ENCODE measurements around the gene TMEM41B. TPM values are rescaled to one million over a fixed set of nuclear protein-coding genes. Genes with fewer than 3 reads are reported as not detected.
"Not testable (repeated sequence)": the region's sequence is repeated elsewhere in the genome, so short reads cannot be mapped to it uniquely, and the experiment has no call there.

The TMEM41B gene, protein sequence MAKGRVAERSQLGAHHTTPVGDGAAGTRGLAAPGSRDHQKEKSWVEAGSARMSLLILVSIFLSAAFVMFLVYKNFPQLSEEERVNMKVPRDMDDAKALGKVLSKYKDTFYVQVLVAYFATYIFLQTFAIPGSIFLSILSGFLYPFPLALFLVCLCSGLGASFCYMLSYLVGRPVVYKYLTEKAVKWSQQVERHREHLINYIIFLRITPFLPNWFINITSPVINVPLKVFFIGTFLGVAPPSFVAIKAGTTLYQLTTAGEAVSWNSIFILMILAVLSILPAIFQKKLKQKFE
- 24.2 and 40.6 TPM in 2 replicates for total RNA-seq (2012; rRNA removed)

- peak within 1 kb of the TSS; percentile 91 for H3K4me3 ChIP-seq (ENCODE audit: low read length)
- H3K9ac ChIP-seq (ENCODE audit: low read depth, low read length) = peak within 1 kb of the TSS; percentile 95
- H3K27me3 ChIP-seq (ENCODE audit: control insufficient read depth, insufficient read depth, low read length) = no peaks in the 10 kb centered on the region
- H3K36me3 ChIP-seq (ENCODE audit: insufficient read depth, low read length) = no peaks in the 10 kb centered on the region
- no peaks in the 10 kb centered on the region for H3K9me3 ChIP-seq (replicated peaks; ENCODE audit: low read length)
- peaks cover 8% of the 10 kb centered on the region for H3K4me1 ChIP-seq (ENCODE audit: control insufficient read depth, insufficient read depth, low read length)
- H3K4me2 ChIP-seq (ENCODE audit: low read length) = peak within 1 kb of the TSS; percentile 91
These were observed at the start of gene TMEM41B for GRCh38 chr11:9314291-9315077. Gene TMEM41B (minus strand): TSS chr11:9314593. CDS start chr11:9314441, 152 bp downstream.

- Histone ChIP-seq H3K9me3 (replicated peaks; ENCODE audit: low read length) (no peaks in the 10 kb centered on the region), H3K4me3 (ENCODE audit: low read length) (no peak overlapping the region), H3K4me1 (ENCODE audit: control insufficient read depth, insufficient read depth, low read length) (peaks cover 37% of the 10 kb centered on the region), H3K4me2 (ENCODE audit: low read length) (no peak overlapping the region), H3K9ac (ENCODE audit: low read depth, low read length) (peak overlapping the region; percentile 1), H3K36me3 (ENCODE audit: insufficient read depth, low read length) (no peaks in the 10 kb centered on the region), H3K27me3 (ENCODE audit: control insufficient read depth, insufficient read depth, low read length) (no peaks in the 10 kb centered on the region)
These were observed 48.0 kb upstream of the TMEM41B start for GRCh38 chr11:9362393-9362863.

DNA sequence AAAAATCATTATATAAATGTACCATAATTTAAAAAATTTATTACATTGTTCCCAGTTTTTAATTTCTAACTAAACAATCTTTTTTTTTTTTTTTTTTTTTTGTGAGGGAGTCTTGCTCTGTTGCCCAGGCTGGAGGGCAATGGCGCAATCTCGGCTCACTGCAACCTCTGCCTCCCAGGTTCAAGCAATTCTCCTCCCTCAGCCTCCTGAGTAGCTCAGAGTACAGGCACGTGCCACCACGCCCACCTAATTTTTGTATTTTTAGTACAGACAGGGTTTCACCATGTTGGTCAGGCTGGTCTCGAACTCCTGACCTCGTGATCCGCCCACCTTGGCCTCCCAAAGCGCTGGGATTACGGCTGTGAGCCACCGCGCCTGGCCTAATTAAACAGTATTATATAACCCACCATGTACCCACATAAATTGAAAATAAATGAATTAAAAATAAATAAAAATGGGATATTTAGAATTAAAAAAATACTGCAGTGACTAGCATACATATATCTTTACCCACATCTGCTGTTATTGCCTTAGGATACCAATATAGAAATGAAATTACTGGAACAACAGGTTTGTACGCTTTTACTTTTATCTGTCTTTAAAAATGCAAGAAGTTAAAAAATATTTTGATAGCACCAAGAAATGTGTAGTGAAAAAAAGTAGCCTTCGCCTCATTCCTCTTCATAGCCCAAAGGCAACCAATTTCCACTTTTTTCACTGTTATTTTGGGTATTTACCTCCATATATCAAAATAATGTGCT is 46.6 kb upstream of the TMEM41B start:
- H3K4me3 ChIP-seq (ENCODE audit: low read length); H3K36me3 ChIP-seq (ENCODE audit: insufficient read depth, low read length); H3K9me3 ChIP-seq (replicated peaks; ENCODE audit: low read length); H3K27me3 ChIP-seq (ENCODE audit: control insufficient read depth, insufficient read depth, low read length): not testable (repeated sequence)
- Histone ChIP-seq H3K9ac (ENCODE audit: low read depth, low read length) (peak overlapping the region; percentile 11), H3K4me1 (ENCODE audit: control insufficient read depth, insufficient read depth, low read length) (peaks cover 37% of the 10 kb centered on the region), H3K4me2 (ENCODE audit: low read length) (peak overlapping the region; percentile 16)

- H3K9ac ChIP-seq (ENCODE audit: low read depth, low read length) = no peak overlapping the region
- H3K36me3 ChIP-seq (ENCODE audit: insufficient read depth, low read length) = no peaks in the 10 kb centered on the region
- no peak overlapping the region for H3K4me2 ChIP-seq (ENCODE audit: low read length)
- H3K4me1 ChIP-seq (ENCODE audit: control insufficient read depth, insufficient read depth, low read length) = peaks cover 10% of the 10 kb centered on the region
- no peaks in the 10 kb centered on the region for H3K27me3 ChIP-seq (ENCODE audit: control insufficient read depth, insufficient read depth, low read length)
- H3K9me3 ChIP-seq (replicated peaks; ENCODE audit: low read length) = no peaks in the 10 kb centered on the region
- no peak overlapping the region for H3K4me3 ChIP-seq (ENCODE audit: low read length)
These were observed 42.6 kb upstream of the TMEM41B start for GRCh38 chr11:9357041-9357440.

DNA sequence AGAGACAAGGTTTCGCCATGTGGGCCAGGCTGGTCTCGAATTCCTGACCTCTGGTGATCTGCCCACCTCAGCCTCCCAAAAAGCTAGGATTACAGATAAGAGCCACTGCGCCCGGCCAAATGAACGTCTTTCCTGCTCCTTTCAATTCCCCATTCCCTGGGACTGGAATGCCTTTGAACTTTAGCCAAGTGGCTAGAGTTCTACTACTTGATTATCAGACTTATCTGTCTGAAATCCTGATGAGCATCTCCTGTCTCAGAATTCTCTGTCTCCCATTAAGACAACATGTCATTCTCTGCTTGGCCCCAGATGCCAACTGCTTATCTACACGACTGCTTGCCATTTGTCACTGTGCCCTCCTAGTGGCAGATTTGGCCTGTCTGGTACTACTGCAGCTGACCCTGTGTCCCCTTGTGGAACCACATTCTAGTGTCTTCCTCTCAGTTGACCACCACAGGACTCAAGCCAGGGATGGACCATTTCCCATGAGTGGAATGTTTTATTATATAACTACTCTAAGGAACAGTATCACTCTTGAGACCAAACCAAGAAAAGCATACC is 37.0 kb upstream of the TMEM41B start:
- Histone ChIP-seq H3K9ac (ENCODE audit: low read depth, low read length) (no peak overlapping the region), H3K27me3 (ENCODE audit: control insufficient read depth, insufficient read depth, low read length) (peaks cover 7% of the 10 kb centered on the region), H3K9me3 (replicated peaks; ENCODE audit: low read length) (no peaks in the 10 kb centered on the region), H3K36me3 (ENCODE audit: insufficient read depth, low read length) (no peaks in the 10 kb centered on the region), H3K4me2 (ENCODE audit: low read length) (no peak overlapping the region), H3K4me1 (ENCODE audit: control insufficient read depth, insufficient read depth, low read length) (no peaks in the 10 kb centered on the region), H3K4me3 (ENCODE audit: low read length) (no peak overlapping the region)

- not testable (repeated sequence) for H3K9me3 ChIP-seq (replicated peaks; ENCODE audit: low read length); H3K4me1 ChIP-seq (ENCODE audit: control insufficient read depth, insufficient read depth, low read length); H3K4me2 ChIP-seq (ENCODE audit: low read length); H3K36me3 ChIP-seq (ENCODE audit: insufficient read depth, low read length); H3K27me3 ChIP-seq (ENCODE audit: control insufficient read depth, insufficient read depth, low read length); H3K4me3 ChIP-seq (ENCODE audit: low read length); H3K9ac ChIP-seq (ENCODE audit: low read depth, low read length)
These were observed 33.4 kb upstream of the TMEM41B start for GRCh38 chr11:9347779-9348178.

- Histone ChIP-seq H3K9me3 (replicated peaks; ENCODE audit: low read length) (no peaks in the 10 kb centered on the region), H3K9ac (ENCODE audit: low read depth, low read length) (no peak overlapping the region), H3K36me3 (ENCODE audit: insufficient read depth, low read length) (no peaks in the 10 kb centered on the region)
These were observed 32.7 kb upstream of the TMEM41B start for GRCh38 chr11:9347100-9347499.

GRCh38 chr11:9344061-9344680 is 29.8 kb upstream of the TMEM41B start:
- Histone ChIP-seq H3K9me3 (replicated peaks; ENCODE audit: low read length) (no peaks in the 10 kb centered on the region), H3K9ac (ENCODE audit: low read depth, low read length) (no peak overlapping the region), H3K27me3 (ENCODE audit: control insufficient read depth, insufficient read depth, low read length) (peaks cover 7% of the 10 kb centered on the region), H3K36me3 (ENCODE audit: insufficient read depth, low read length) (no peaks in the 10 kb centered on the region), H3K4me3 (ENCODE audit: low read length) (no peak overlapping the region), H3K4me1 (ENCODE audit: control insufficient read depth, insufficient read depth, low read length) (no peaks in the 10 kb centered on the region), H3K4me2 (ENCODE audit: low read length) (no peak overlapping the region)

More at GRCh38 chr11:9347100-9347499, 32.7 kb upstream of the TMEM41B start:
- H3K27me3 ChIP-seq (ENCODE audit: control insufficient read depth, insufficient read depth, low read length) = peaks cover 7% of the 10 kb centered on the region
- H3K4me1 ChIP-seq (ENCODE audit: control insufficient read depth, insufficient read depth, low read length) = no peaks in the 10 kb centered on the region
- no peak overlapping the region for H3K4me2 ChIP-seq (ENCODE audit: low read length)
- H3K4me3 ChIP-seq (ENCODE audit: low read length) = no peak overlapping the region

DNA sequence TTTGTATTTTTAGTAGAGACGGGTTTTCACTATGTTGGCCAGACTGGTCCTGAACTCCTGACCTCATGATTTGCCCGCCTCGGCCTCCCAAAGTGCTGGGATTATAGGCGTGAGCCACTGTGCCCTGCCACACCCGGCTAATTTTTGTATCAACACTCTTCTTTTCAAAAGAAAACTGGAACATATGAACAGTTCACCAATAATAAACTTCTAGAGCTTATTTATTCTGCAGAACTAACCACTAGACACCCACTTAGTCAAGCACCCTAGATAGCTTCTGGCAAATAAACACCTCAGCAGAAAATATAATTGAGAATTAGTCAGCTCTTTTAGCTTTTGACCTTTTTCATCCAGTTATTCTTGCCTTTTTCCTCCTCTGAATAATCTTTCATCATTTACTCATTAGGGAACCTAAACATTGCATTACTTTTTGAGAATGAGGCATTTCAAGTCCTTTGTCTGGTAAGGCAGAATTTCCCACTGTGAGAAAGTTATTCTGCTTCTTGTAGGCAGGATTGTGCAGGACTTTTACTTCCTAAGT is 27.3 kb upstream of the TMEM41B start:
- no peak overlapping the region for H3K9ac ChIP-seq (ENCODE audit: low read depth, low read length)
- H3K27me3 ChIP-seq (ENCODE audit: control insufficient read depth, insufficient read depth, low read length) = no peaks in the 10 kb centered on the region
- H3K9me3 ChIP-seq (replicated peaks; ENCODE audit: low read length) = no peaks in the 10 kb centered on the region
- H3K4me1 ChIP-seq (ENCODE audit: control insufficient read depth, insufficient read depth, low read length) = no peaks in the 10 kb centered on the region
- H3K36me3 ChIP-seq (ENCODE audit: insufficient read depth, low read length) = no peaks in the 10 kb centered on the region
- no peak overlapping the region for H3K4me2 ChIP-seq (ENCODE audit: low read length)
- H3K4me3 ChIP-seq (ENCODE audit: low read length) = no peak overlapping the region

DNA sequence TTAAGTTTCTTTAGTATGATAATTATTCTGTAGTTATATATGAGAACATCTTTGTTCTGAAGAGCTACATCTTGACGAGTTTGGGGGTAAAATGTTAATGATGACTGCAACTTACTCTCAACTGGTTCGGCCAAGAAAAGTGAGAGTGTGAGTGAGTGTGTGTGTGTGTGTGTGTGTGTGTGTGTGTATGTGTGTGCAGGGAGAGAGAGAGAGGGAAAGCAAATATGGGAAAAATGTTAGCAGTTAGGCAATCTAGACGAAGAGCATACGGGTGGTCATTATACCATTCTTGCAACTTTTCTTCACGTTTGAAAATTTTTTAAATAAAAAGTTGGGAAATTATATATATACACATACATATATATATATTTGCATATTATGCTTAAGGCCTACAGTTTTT is 18.3 kb upstream of the TMEM41B start:
- Histone ChIP-seq H3K4me1 (ENCODE audit: control insufficient read depth, insufficient read depth, low read length) (peaks cover 22% of the 10 kb centered on the region), H3K4me2 (ENCODE audit: low read length) (no peak overlapping the region), H3K4me3 (ENCODE audit: low read length) (no peak overlapping the region), H3K9ac (ENCODE audit: low read depth, low read length) (no peak overlapping the region), H3K27me3 (ENCODE audit: control insufficient read depth, insufficient read depth, low read length) (no peaks in the 10 kb centered on the region), H3K9me3 (replicated peaks; ENCODE audit: low read length) (no peaks in the 10 kb centered on the region), H3K36me3 (ENCODE audit: insufficient read depth, low read length) (no peaks in the 10 kb centered on the region)
